Keratinocyte (primary cell): ENCODE results near the gene MCOLN3. TPM values are rescaled to one million over a fixed set of nuclear protein-coding genes. Genes with fewer than 3 reads are reported as not detected.
"Not testable (repeated sequence)": the region's sequence is repeated elsewhere in the genome, so short reads cannot be mapped to it uniquely, and the experiment has no call there.

Experiments used
- DNase-seq: peaks from one replicate; pipeline ENCODE4 v3.0.0-alpha.2; 2011; ENCODE audit warnings: low read depth, missing footprints, low spot score
- FAIRE-seq: peaks from 2 replicates; lab custom pipeline; 2011; peaks lifted over from hg19 to GRCh38; lab: Jason Lieb, UNC
- H2AFZ ChIP-seq: 2 replicates; pipeline ENCODE4 v1.6.0; 2012; ENCODE audit warnings: low read length, control low read depth, inconsistent platforms; ENCODE audit not compliant: control insufficient read depth
- H3K27ac ChIP-seq: 2 replicates; pipeline ENCODE4 v1.5.1; 2011; ENCODE audit warnings: low read length; ENCODE audit not compliant: control insufficient read depth, insufficient read depth
- H3K27me3 ChIP-seq: 3 replicates; pipeline ENCODE4 v1.6.0; 2011; ENCODE audit warnings: low read length; ENCODE audit not compliant: control insufficient read depth, insufficient read depth; ENCODE audit errors: extremely low read depth
- H3K36me3 ChIP-seq, 2 experiments: 2 replicates in 1 of 2; 3 replicates in 1 of 2; pipeline ENCODE4 v1.5.1; 2011; ENCODE audit warnings: low read length in 2 of 2, mild to moderate bottlenecking in 1 of 2; ENCODE audit not compliant: control insufficient read depth in 2 of 2, insufficient read depth in 2 of 2; ENCODE audit errors: extremely low read depth in 1 of 2
- H3K4me1 ChIP-seq: 3 replicates; pipeline ENCODE4 v1.5.1; 2011; ENCODE audit warnings: low read length; ENCODE audit not compliant: control insufficient read depth, insufficient read depth; ENCODE audit errors: extremely low read depth
- H3K4me2 ChIP-seq: 3 replicates; pipeline ENCODE4 v1.6.0; 2011; ENCODE audit warnings: low read depth, low read length; ENCODE audit not compliant: control insufficient read depth, insufficient read depth; ENCODE audit errors: extremely low read depth
- H3K4me3 ChIP-seq, 3 experiments: fragments of 200-600 bp in 1 of 3; sonication (generic) in 1 of 3; 2 replicates in 2 of 3; 3 replicates in 1 of 3; pipeline ENCODE4 v1.5.1; 2011 to 2016; ENCODE audit warnings: low read length in 3 of 3, mild to moderate bottlenecking in 3 of 3, control low read depth in 2 of 3, inconsistent platforms in 1 of 3, low read depth in 1 of 3, mixed read lengths in 1 of 3, mixed run types in 1 of 3, moderate library complexity in 1 of 3; ENCODE audit not compliant: control insufficient read depth in 2 of 3, insufficient read depth in 2 of 3; ENCODE audit errors: extremely low read depth in 1 of 3
- H3K79me2 ChIP-seq: 2 replicates; pipeline ENCODE4 v1.6.0; 2012; ENCODE audit warnings: low read length; ENCODE audit not compliant: control insufficient read depth, insufficient read depth
- H3K9ac ChIP-seq: 3 replicates; pipeline ENCODE4 v1.6.0; 2011; ENCODE audit warnings: low read length; ENCODE audit not compliant: control insufficient read depth, insufficient read depth; ENCODE audit errors: extremely low read depth
- H3K9me1 ChIP-seq: 3 replicates; pipeline ENCODE4 v1.6.0; 2011; ENCODE audit warnings: low read length; ENCODE audit not compliant: control insufficient read depth, insufficient read depth; ENCODE audit errors: extremely low read depth
- H3K9me3 ChIP-seq: 2 replicates; pipeline ENCODE4 v1.5.1; 2012; ENCODE audit warnings: low read depth, low read length; ENCODE audit not compliant: control insufficient read depth
- H4K20me1 ChIP-seq: 3 replicates; pipeline ENCODE4 v1.6.0; 2011; ENCODE audit warnings: low read length; ENCODE audit not compliant: control insufficient read depth, insufficient read depth; ENCODE audit errors: extremely low read depth
- CTCF ChIP-seq, 3 experiments: IDR thresholded peaks in 1 of 3; conservative IDR thresholded peaks in 1 of 3; optimal IDR thresholded peaks in 1 of 3; 2 replicates in 2 of 3; 3 replicates in 1 of 3; pipeline versions ENCODE3 to v1.5.1; 2011; ENCODE audit warnings: low read length in 3 of 3, mild to moderate bottlenecking in 3 of 3, moderate library complexity in 2 of 3, control low read depth in 1 of 3, inconsistent platforms in 1 of 3; ENCODE audit not compliant: insufficient read depth in 2 of 3; ENCODE audit errors: extremely low read depth in 1 of 3
- EZH2 ChIP-seq: IDR thresholded peaks from one replicate; pipeline ENCODE4 v1.6.1; 2012; ENCODE audit warnings: inconsistent platforms, mild to moderate bottlenecking, low read length, moderate library complexity
- dilution Hi-C: fragments of 300-500 bp; cut with MboI; formaldehyde crosslinking; loops from one replicate; pipeline ENCODE4 v1.7.0; 2020; ENCODE audit warnings: low sequenced_read_pairs; ENCODE audit not compliant: extremely low pct_ligation_motif_present
- polyA plus RNA-seq, 5 experiments: library from polyadenylated mRNA; depleted of rRNA in 3 of 5; stranded (reverse) in 3 of 5; stranded (forward) in 1 of 5; unstranded in 1 of 5; fragments of >200 nt; gene quantifications; 1 replicate in 1 of 5; 2 replicates in 3 of 5; 3 replicates in 1 of 5; pipeline versions ENCODE4 v1.2.1 to v1.2.3, GENCODE V29; 2011 to 2012; ENCODE audit warnings: missing spikeins in 2 of 5, low read depth in 1 of 5, low replicate concordance in 1 of 5

The MCOLN3 gene
- polyA plus RNA-seq, 1 donor (not counting 4 experiments of a cell fraction or from before 2014, with no cell fraction given): 15.4 TPM

GRCh38 chr1:85015826-85016225, 32.5 kb downstream of the MCOLN3 start:
- H3K9me3 ChIP-seq: no peaks in the 10 kb centered on the region
- FAIRE-seq (no peak), DNase-seq (no peak)
- H3K36me3 ChIP-seq: no peaks in the 10 kb centered on the region
- H3K9ac ChIP-seq: no peak overlapping the region
- H3K27me3 ChIP-seq: no peaks in the 10 kb centered on the region
- H3K79me2 ChIP-seq: no peaks in the 10 kb centered on the region
- no peak overlapping the region for H3K4me3 ChIP-seq
- no peaks in the 10 kb centered on the region for H3K9me1 ChIP-seq
- H4K20me1 ChIP-seq: no peaks in the 10 kb centered on the region
- H3K4me2 ChIP-seq: no peak overlapping the region
- H3K27ac ChIP-seq: no peak overlapping the region
- no peak overlapping the region for H2AFZ ChIP-seq
- no peaks in the 10 kb centered on the region for H3K4me1 ChIP-seq
- dilution Hi-C loops: no loop called here
- no peak for TF ChIP-seq CTCF (optimal IDR thresholded peaks at IDR 0.05 in 1 of 3, IDR thresholded peaks at IDR 0.05 in 1 of 3, conservative IDR thresholded peaks at IDR 0.05 in 1 of 3; ENCODE audit: extremely low read depth in 1 of 3, insufficient read depth in 2 of 3, low read length in 3 of 3)
- no peak for TF ChIP-seq EZH2

- not testable (repeated sequence) for H3K9me3 ChIP-seq
These were observed 42.7 kb downstream of the MCOLN3 start for GRCh38 chr1:85005641-85006040.

GRCh38 chr1:85001742-85002141, 46.6 kb downstream of the MCOLN3 start:
- no peaks in the 10 kb centered on the region for H3K9me1 ChIP-seq
- peaks cover 3% of the 10 kb centered on the region for H3K4me1 ChIP-seq
- no peak overlapping the region for H3K27ac ChIP-seq
- H3K4me2 ChIP-seq: no peak overlapping the region
- FAIRE-seq: no peak
- no peak overlapping the region for H2AFZ ChIP-seq
- dilution Hi-C loops: no loop called here
- H3K27me3 ChIP-seq: peaks cover 29% of the 10 kb centered on the region
- DNase-seq: no peak
- H3K4me3 ChIP-seq: no peak overlapping the region
- no peaks in the 10 kb centered on the region for H4K20me1 ChIP-seq
- H3K9me3 ChIP-seq: no peaks in the 10 kb centered on the region
- no peaks in the 10 kb centered on the region for H3K79me2 ChIP-seq
- no peak overlapping the region for H3K9ac ChIP-seq
- no peaks in the 10 kb centered on the region for H3K36me3 ChIP-seq
- TF ChIP-seq EZH2 (no peak), CTCF (optimal IDR thresholded peaks at IDR 0.05 in 1 of 3, IDR thresholded peaks at IDR 0.05 in 1 of 3, conservative IDR thresholded peaks at IDR 0.05 in 1 of 3; ENCODE audit: extremely low read depth in 1 of 3, insufficient read depth in 2 of 3, low read length in 3 of 3) (no peak)

More at GRCh38 chr1:85005641-85006040, 42.7 kb downstream of the MCOLN3 start:
- H3K27me3 ChIP-seq, FAIRE-seq, H3K4me3 ChIP-seq, DNase-seq, H3K9ac ChIP-seq, H3K4me1 ChIP-seq, dilution Hi-C loops, H3K9me1 ChIP-seq, H4K20me1 ChIP-seq, H2AFZ ChIP-seq, H3K79me2 ChIP-seq, H3K36me3 ChIP-seq, H3K4me2 ChIP-seq, H3K27ac ChIP-seq: not testable (repeated sequence)
